Astrocyte of the spinal cord (primary cell): ENCODE measurements around the gene LRP1B.

ENCODE experiments used
- DNase-seq: peaks from one replicate; pipeline ENCODE4 v3.0.0; 2011; ENCODE audit warnings: low read depth, low spot score
- H3K4me3 ChIP-seq: 2 replicates; pipeline ENCODE4 v1.5.1; 2011; ENCODE audit warnings: low read depth, mild to moderate bottlenecking, low read length, moderate library complexity
- CTCF ChIP-seq: IDR thresholded peaks from 2 replicates; pipeline ENCODE4 v1.5.1; 2012; ENCODE audit warnings: low read depth, mild to moderate bottlenecking, low read length, inconsistent platforms
- in situ Hi-C: cut with HindIII; loops from 2 replicates; pipeline ENCODE4 v1.10.0; 2017; ENCODE audit warnings: low sequenced_read_pairs

The LRP1B gene

GRCh38 chr2:141264848-141265247, 866.0 kb downstream of the LRP1B start:
- no peak overlapping the region for H3K4me3 ChIP-seq
- no peak for DNase-seq
- no peak for TF ChIP-seq CTCF
- in situ Hi-C loops = no loop called here

GRCh38 chr2:141260911-141261310, 869.9 kb downstream of the LRP1B start:
- in situ Hi-C loops = no loop called here
- DNase-seq = no peak
- H3K4me3 ChIP-seq = no peak overlapping the region
- no peak for TF ChIP-seq CTCF

GRCh38 chr2:141259683-141260082, 871.1 kb downstream of the LRP1B start:
- H3K4me3 ChIP-seq = no peak overlapping the region
- in situ Hi-C loops = no loop called here
- DNase-seq = no peak
- no peak for TF ChIP-seq CTCF

GRCh38 chr2:141242008-141242407, 888.8 kb downstream of the LRP1B start:
- DNase-seq = no peak
- TF ChIP-seq CTCF = no peak
- in situ Hi-C loops = no loop called here
- no peak overlapping the region for H3K4me3 ChIP-seq

GRCh38 chr2:141226560-141226959, 904.3 kb downstream of the LRP1B start:
- TF ChIP-seq CTCF = no peak
- DNase-seq = no peak
- in situ Hi-C loops = no loop called here
- H3K4me3 ChIP-seq = no peak overlapping the region

GRCh38 chr2:141207036-141207385, 923.8 kb downstream of the LRP1B start:
- H3K4me3 ChIP-seq = no peak overlapping the region
- in situ Hi-C loops = no loop called here
- TF ChIP-seq CTCF = no peak
- DNase-seq = no peak

- H3K4me3 ChIP-seq = no peak overlapping the region
- no peak for DNase-seq
- in situ Hi-C loops = no loop called here
- no peak for TF ChIP-seq CTCF
Measured at GRCh38 chr2:141201016-141201565, 929.7 kb downstream of the LRP1B start.
